Esophagus squamous epithelium (tissue), 5 donors: ENCODE measurements around the gene SMS. TPM values are rescaled to one million over a fixed set of nuclear protein-coding genes. Genes with fewer than 3 reads are reported as not detected.
"Not testable (repeated sequence)": the region's sequence is repeated elsewhere in the genome, so short reads cannot be mapped to it uniquely, and the experiment has no call there.

Source experiments
- DNase-seq: peaks from one replicate; lab custom pipeline; 2025; lab: John Stamatoyannopoulos, UW
- H3K27ac ChIP-seq, 4 donors: fragments of 200-600 bp; sonication (generic); one replicate each; pipeline ENCODE4 v1.5.1; 2016 to 2019; ENCODE audit warnings: mild to moderate bottlenecking in 1 of 4
- H3K27me3 ChIP-seq, 4 donors: fragments of 200-600 bp; sonication (generic); 1 replicate in 3 of 4; 2 replicates in 1 of 4; pipeline versions ENCODE4 v1.5.1 to v1.6.0; 2017 to 2021; ENCODE audit warnings: antibody characterized with exemption in 1 of 4
- H3K36me3 ChIP-seq, 3 donors: fragments of 200-600 bp; sonication (generic); one replicate each; pipeline ENCODE4 v1.5.1; 2016 to 2019
- H3K4me1 ChIP-seq, 3 donors: fragments of 200-600 bp; sonication (generic); one replicate each; pipeline ENCODE4 v1.5.1; 2017 to 2019
- H3K4me3 ChIP-seq, 4 donors: fragments of 200-600 bp; sonication (generic); 1 replicate in 3 of 4; 2 replicates in 1 of 4; pipeline ENCODE4 v1.5.1; 2016 to 2019; ENCODE audit warnings: mild to moderate bottlenecking in 2 of 4, moderate library complexity in 1 of 4
- H3K9me3 ChIP-seq, 3 donors: fragments of 200-600 bp; sonication (generic); one replicate each; pipeline ENCODE4 v1.5.1; 2016 to 2019
- CTCF ChIP-seq, 6 experiments: fragments of 450-650 bp in 4 of 6; fragments of 200-600 bp in 2 of 6; sonication (generic) in 2 of 6; IDR thresholded peaks; one replicate each; pipeline ENCODE4 v1.5.1; 2016 to 2019; ENCODE audit warnings: antibody characterized with exemption in 6 of 6, mild to moderate bottlenecking in 4 of 6, moderate library complexity in 4 of 6
- POLR2A ChIP-seq, 4 donors: fragments of 450-650 bp; IDR thresholded peaks; one replicate each; pipeline ENCODE4 v1.6.1; 2017; ENCODE audit warnings: antibody characterized with exemption in 4 of 4, mild to moderate bottlenecking in 4 of 4, moderate library complexity in 3 of 4
- WGBS, 2 donors: methylation state at CpG; one replicate each; pipeline ENCODE4 v1.1.5; 2018; 5-methylcytosine and 5-hydroxymethylcytosine counted together
- intact Hi-C: fragments of 100-400 bp; cut with DNase I; formaldehyde crosslinking; loops from one replicate; pipeline ENCODE4 v1.15.0; 2022
- total RNA-seq, 4 donors: library from RNA; depleted of rRNA; stranded (reverse); fragments of >200 nt; gene quantifications; one replicate each; pipeline ENCODE4 v1.1.0, GENCODE V29; 2016
- donor health status: DM: yes; HTN: yes; CAD: no.

Gene SMS
- total RNA-seq, 4 donors from 2014 or later, result 19.0 to 46.7 (median 31.3) TPM

DNA sequence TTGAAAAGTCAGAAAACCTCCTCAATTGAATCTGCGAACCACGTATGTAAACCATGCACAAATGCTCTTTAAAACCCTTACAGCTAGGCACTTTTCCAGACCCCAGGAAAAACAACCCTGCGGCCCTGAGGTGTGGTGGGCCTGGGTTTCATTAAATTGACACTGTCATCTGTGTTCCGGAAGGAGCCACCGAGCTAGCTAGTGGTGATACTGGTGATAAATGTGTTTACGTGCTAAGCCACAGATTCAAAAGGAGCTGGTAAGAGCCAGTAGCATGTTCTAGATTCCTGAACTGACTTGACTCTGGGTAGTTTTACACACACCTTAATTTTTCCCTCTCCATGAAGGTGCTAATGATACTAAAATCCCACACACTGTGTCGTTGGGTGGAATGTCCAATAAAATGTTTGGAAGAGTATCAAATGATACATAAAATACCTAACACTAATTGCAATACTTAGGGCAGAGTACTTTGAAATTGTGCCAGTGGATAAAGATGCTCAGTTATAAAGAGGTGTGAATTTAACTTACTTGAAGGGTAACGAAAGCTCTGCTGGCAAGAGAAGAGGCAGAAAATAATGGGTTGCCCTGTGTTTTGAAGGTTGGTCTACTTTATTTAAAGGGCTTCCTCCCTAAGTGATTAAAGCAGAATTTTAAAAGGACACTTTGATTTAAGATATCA is 8.5 kb downstream of the SMS start:
- H3K27me3 ChIP-seq, result no peaks in the 10 kb centered on the region
- WGBS, 2 donors, result 69 to 88% methylated on average over 7 to 8 of the region's 8 CpGs
- intact Hi-C loops, result no loop called here
- no peak overlapping the region for H3K27ac ChIP-seq
- peaks cover 0 to 27% (median 13%) of the 10 kb centered on the region in 3 donors for H3K4me1 ChIP-seq
- no peaks in the 10 kb centered on the region for H3K36me3 ChIP-seq
- DNase-seq, result no peak
- no peak overlapping the region for H3K4me3 ChIP-seq
- TF ChIP-seq CTCF (IDR thresholded peaks at IDR 0.05), result no peak
- TF ChIP-seq POLR2A (IDR thresholded peaks at IDR 0.05), result no peak
- H3K9me3 ChIP-seq, result no peaks in the 10 kb centered on the region

GRCh38 chrX:21949689-21950088 is 9.2 kb downstream of the SMS start:
- no peak overlapping the region for H3K27ac ChIP-seq
- no peaks in the 10 kb centered on the region for H3K36me3 ChIP-seq
- no peak overlapping the region for H3K4me3 ChIP-seq
- no peaks in the 10 kb centered on the region for H3K9me3 ChIP-seq
- WGBS, 2 donors, result 66 to 86% methylated on average over 5 of the region's 5 CpGs
- intact Hi-C loops, result no loop called here
- H3K4me1 ChIP-seq, result peaks cover 0 to 23% (median 9%) of the 10 kb centered on the region in 3 donors
- TF ChIP-seq POLR2A (IDR thresholded peaks at IDR 0.05) (no peak), CTCF (IDR thresholded peaks at IDR 0.05) (no peak)
- DNase-seq, result no peak
- H3K27me3 ChIP-seq, result no peaks in the 10 kb centered on the region

DNA sequence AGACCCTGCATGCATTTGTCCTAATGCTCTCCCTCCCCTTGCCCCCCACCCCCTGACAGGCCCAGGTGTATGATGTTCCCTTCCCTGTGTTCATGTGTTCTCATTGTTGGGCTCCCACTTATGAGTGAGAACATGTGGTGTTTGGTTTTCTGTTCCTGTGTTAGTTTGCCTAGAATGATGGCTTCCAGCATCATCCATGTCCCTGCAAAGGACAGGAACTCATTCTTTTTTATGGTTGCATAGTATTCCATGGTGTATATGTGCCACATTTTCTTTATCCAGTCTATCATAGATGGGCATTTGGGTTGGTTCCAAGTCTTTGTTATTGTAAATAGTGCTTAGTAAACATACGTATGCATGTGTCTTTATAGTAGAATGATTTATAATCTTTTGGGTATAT is 10.0 kb downstream of the SMS start:
- DNase-seq, intact Hi-C loops, H3K4me3 ChIP-seq, H3K27me3 ChIP-seq, H3K27ac ChIP-seq, H3K9me3 ChIP-seq, H3K36me3 ChIP-seq: not testable (repeated sequence)
- 91 to 100% methylated on average over 1 of the region's 1 CpG for WGBS, 2 donors
- H3K4me1 ChIP-seq, result peaks cover 0 to 23% (median 7%) of the 10 kb centered on the region in 3 donors

- intact Hi-C loops, result no loop called here
- Histone ChIP-seq H3K36me3 (no peaks in the 10 kb centered on the region), H3K4me3 (no peak overlapping the region), H3K27me3 (no peaks in the 10 kb centered on the region), H3K4me1 (peaks cover 0 to 4% (median 0%) of the 10 kb centered on the region in 3 donors), H3K27ac (no peak overlapping the region), H3K9me3 (no peaks in the 10 kb centered on the region)
- TF ChIP-seq CTCF (IDR thresholded peaks at IDR 0.05), result no peak
- no peak for DNase-seq
- WGBS, 2 donors, result 67 to 96% methylated on average over 3 to 6 of the region's 6 CpGs
These were observed 12.1 kb downstream of the SMS start for GRCh38 chrX:21952624-21953023.

DNA sequence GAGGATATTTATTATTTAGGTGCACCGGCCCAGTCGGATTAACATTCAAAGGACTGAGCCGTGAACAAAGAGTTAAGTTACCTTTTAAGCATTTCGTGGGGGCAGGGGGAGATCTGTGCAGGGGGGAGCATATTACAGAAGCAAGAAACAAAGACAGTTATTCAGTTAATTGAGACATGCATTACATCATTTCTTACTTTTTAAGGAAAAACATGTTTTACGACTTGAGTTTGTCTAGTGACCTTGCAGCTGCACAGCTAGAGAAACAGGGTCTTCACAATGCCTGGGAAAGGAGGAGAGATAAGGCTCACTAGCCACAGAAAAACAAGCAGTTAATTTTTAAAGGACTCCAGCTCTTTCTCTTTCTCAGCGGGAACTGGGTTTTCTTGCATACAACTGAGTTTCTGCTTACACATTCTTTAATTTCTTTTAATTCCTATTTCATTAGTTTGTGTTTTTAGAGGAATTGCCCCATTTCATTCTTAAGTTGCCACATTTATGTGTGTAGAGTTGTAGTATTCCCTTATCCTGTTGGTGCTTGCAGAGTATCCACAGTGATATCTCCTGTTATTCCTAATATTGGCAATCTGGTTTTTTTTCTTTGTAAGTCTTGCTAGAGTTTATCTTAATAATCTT is 12.8 kb downstream of the SMS start:
- WGBS, 2 donors, result 70 to 77% methylated on average over 6 of the region's 6 CpGs
- H3K4me1 ChIP-seq, H3K36me3 ChIP-seq, H3K27me3 ChIP-seq, DNase-seq, H3K27ac ChIP-seq, H3K9me3 ChIP-seq, H3K4me3 ChIP-seq, intact Hi-C loops: not testable (repeated sequence)

- WGBS, 2 donors, result 60 to 73% methylated on average over 5 to 7 of the region's 7 CpGs
- no peak for TF ChIP-seq CTCF (IDR thresholded peaks at IDR 0.05)
- no peak for TF ChIP-seq POLR2A (IDR thresholded peaks at IDR 0.05)
- intact Hi-C loops, result no loop called here
These were observed 15.1 kb downstream of the SMS start for GRCh38 chrX:21955403-21956189.

More at GRCh38 chrX:21955403-21956189, 15.1 kb downstream of the SMS start:
- H3K36me3 ChIP-seq, result no peaks in the 10 kb centered on the region
- H3K27me3 ChIP-seq, result no peaks in the 10 kb centered on the region
- no peak overlapping the region for H3K27ac ChIP-seq
- DNase-seq, result no peak
- no peak overlapping the region for H3K4me3 ChIP-seq
- H3K9me3 ChIP-seq, result no peaks in the 10 kb centered on the region
- H3K4me1 ChIP-seq, result peaks cover 0 to 4% (median 0%) of the 10 kb centered on the region in 3 donors
